HFFc6 (cell line): ENCODE results near the gene C1orf216. TPM values are rescaled to one million over a fixed set of nuclear protein-coding genes. Genes with fewer than 3 reads are reported as not detected.

Source experiments
- DNase-seq: peaks from one replicate; pipeline ENCODE4 v3.0.0-alpha.2; 2018
- H3K27ac Mint-ChIP-seq: 2 replicates; pipeline ENCODE4 v1.8.0; 2020; ENCODE audit warnings: mild to moderate bottlenecking, mixed read lengths
- H3K27me3 Mint-ChIP-seq: 2 replicates; pipeline ENCODE4 v1.8.0; 2021; ENCODE audit warnings: mild to moderate bottlenecking, moderate library complexity, mixed read lengths; ENCODE audit not compliant: insufficient read depth
- H3K36me3 Mint-ChIP-seq: 2 replicates; pipeline ENCODE4 v1.8.0; 2021; ENCODE audit warnings: low read depth, mixed read lengths
- H3K4me1 Mint-ChIP-seq: 2 replicates; pipeline ENCODE4 v1.8.0; 2020; ENCODE audit warnings: low read depth, mixed read lengths
- H3K4me3 Mint-ChIP-seq: 2 replicates; pipeline ENCODE4 v1.8.0; 2020; ENCODE audit warnings: mild to moderate bottlenecking, moderate library complexity, mixed read lengths
- H3K9me3 Mint-ChIP-seq: 2 replicates; pipeline ENCODE4 v1.8.0; 2020; ENCODE audit warnings: mild to moderate bottlenecking, mixed read lengths
- total RNA-seq, 6 experiments: library from RNA; stranded (reverse); fragmentation: NEBNext Ultra II Directional; extraction: Animal tissue kit (Norgen Biotek cat#: 25700); gene quantifications; 2 replicates in 1 of 6; 3 replicates in 5 of 6; pipeline ENCODE4 v1.2.3, GENCODE V29; 2021
- TF ChIP-seq, protein P1 (sequence below): fragments of 200-600 bp; sonication (generic); IDR thresholded peaks from 2 replicates; pipeline ENCODE4 v1.5.0; 2021; ENCODE audit warnings: antibody characterized with exemption, mild to moderate bottlenecking

The C1orf216 gene
- total RNA-seq, 6 experiments from 2014 or later: 21.0 to 22.4 (median 21.8) TPM

DNA sequence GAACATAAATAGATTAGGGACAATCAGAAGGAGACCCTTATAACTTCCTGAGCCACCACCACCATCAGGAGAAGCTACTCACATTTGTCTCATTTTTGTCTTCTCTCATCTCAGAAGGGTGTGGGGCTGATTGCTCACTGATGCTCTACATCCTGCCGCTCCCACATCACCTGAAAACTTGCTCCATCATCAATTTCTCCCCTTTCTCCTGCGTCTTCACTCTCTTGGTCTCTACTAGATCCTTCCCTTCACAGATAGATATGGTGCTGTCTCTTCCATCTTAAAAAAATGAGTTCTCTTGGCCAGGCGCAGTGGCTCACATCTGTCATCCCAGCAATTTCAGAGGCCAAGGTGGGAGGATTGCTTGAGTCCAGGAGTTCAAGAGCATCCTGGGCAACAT is 38.4 kb downstream of the C1orf216 start:
- TF ChIP-seq, protein P1, sequence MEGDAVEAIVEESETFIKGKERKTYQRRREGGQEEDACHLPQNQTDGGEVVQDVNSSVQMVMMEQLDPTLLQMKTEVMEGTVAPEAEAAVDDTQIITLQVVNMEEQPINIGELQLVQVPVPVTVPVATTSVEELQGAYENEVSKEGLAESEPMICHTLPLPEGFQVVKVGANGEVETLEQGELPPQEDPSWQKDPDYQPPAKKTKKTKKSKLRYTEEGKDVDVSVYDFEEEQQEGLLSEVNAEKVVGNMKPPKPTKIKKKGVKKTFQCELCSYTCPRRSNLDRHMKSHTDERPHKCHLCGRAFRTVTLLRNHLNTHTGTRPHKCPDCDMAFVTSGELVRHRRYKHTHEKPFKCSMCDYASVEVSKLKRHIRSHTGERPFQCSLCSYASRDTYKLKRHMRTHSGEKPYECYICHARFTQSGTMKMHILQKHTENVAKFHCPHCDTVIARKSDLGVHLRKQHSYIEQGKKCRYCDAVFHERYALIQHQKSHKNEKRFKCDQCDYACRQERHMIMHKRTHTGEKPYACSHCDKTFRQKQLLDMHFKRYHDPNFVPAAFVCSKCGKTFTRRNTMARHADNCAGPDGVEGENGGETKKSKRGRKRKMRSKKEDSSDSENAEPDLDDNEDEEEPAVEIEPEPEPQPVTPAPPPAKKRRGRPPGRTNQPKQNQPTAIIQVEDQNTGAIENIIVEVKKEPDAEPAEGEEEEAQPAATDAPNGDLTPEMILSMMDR: no peak
- DNase-seq: no peak
- H3K4me1 Mint-ChIP-seq: no peaks in the 10 kb centered on the region
- peaks cover 24% of the 10 kb centered on the region for H3K27me3 Mint-ChIP-seq
- no peak overlapping the region for H3K27ac Mint-ChIP-seq
- no peaks in the 10 kb centered on the region for H3K9me3 Mint-ChIP-seq
- no peaks in the 10 kb centered on the region for H3K36me3 Mint-ChIP-seq
- H3K4me3 Mint-ChIP-seq: no peak overlapping the region

DNA sequence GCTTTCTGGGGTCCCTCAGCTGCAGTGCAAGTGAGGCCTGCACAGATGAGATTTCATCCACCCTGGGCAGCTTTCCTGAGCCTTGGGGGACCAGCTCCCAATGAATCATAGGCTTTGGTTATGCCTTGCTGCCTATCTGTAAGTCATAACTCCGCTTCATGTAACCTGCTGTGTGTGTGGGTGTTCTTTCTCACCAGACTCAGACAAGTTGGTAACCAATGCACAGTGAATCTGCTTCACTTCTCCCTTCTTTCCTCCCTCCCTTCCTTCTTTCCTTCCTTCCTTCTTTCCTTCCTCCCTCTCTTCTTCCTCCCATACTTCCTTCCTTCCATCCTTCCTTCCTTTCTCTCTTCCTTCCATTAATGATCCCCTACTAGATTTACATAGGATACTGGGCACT is 42.9 kb downstream of the C1orf216 start:
- no peaks in the 10 kb centered on the region for H3K36me3 Mint-ChIP-seq
- DNase-seq: no peak
- TF ChIP-seq, protein P1: no peak

DNA sequence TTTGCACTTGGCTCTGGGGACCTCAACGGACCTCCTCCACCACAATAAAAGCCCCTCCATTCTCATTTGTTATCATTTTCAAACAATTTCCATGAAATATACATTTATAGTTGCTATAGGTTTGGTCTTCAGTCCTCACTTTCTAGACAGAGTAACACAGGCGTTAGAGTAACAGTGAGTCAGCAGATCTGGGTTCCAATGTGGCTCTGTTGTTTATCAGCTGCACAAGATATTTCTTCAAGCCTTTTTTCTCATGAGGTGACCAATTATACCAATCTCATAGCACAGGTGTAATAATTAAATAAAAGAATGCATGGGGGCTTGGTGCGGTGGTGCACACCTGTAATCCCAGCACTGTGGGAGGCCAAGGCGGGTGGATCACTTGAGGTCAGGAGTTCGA is 44.6 kb downstream of the C1orf216 start:
- Mint-ChIP-seq H3K27ac (no peak overlapping the region), H3K4me1 (no peaks in the 10 kb centered on the region), H3K36me3 (no peaks in the 10 kb centered on the region), H3K4me3 (no peak overlapping the region), H3K27me3 (peaks cover 24% of the 10 kb centered on the region), H3K9me3 (no peaks in the 10 kb centered on the region)
- TF ChIP-seq, protein P1: no peak
- DNase-seq: no peak

More for the DNA sequence above, 42.9 kb downstream of the C1orf216 start:
- Mint-ChIP-seq H3K9me3 (no peaks in the 10 kb centered on the region), H3K27ac (no peak overlapping the region), H3K27me3 (peaks cover 26% of the 10 kb centered on the region), H3K4me3 (no peak overlapping the region), H3K4me1 (no peaks in the 10 kb centered on the region)

DNA sequence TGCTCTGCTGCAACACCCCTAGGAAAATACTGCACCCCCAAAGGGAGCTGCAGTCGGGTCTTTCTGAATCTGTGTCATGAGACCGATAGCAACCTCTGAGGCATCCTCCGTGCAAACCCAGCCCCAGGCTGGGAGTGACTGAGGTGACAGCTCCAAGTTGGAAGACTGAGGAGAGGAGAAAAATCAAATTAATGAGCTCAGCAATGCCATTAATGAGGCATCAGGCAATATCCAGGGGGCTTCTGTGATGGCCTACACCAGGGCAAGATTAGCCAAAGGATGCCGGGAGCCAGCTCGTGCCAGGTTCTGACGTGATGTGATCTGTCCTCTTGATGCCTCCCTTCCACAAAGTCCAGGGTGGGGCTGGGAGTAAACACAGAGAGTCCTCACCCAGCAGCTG is 46.6 kb downstream of the C1orf216 start:
- Mint-ChIP-seq H3K9me3 (no peaks in the 10 kb centered on the region), H3K4me1 (no peaks in the 10 kb centered on the region), H3K4me3 (no peak overlapping the region), H3K27ac (no peak overlapping the region; the same call in 1 of the 2 replicates), H3K27me3 (peaks cover 33% of the 10 kb centered on the region), H3K36me3 (no peaks in the 10 kb centered on the region)
- TF ChIP-seq, protein P1: no peak
- DNase-seq: no peak

DNA sequence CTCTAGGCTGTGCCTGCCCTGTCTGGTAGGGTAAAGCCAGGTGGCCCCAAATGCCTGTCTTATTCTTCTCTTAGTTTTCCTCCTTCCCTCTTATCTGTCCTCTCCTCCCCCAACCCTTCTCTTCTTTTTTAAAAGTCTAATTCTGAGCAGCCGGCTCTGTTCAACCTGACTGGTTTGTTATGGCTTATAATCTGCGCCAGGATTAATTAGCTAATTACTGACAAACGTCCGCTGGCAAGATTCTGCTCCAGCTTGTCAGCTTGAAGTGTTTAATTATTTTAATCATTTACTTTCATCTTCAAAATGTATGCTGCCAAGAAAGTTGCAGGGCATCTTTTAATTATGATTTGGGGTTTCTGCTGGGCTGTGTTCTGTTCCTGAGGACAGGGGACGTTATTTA is 50.2 kb downstream of the C1orf216 start:
- no peak for DNase-seq
- Mint-ChIP-seq H3K4me1 (no peaks in the 10 kb centered on the region), H3K4me3 (no peak overlapping the region), H3K9me3 (no peaks in the 10 kb centered on the region), H3K36me3 (no peaks in the 10 kb centered on the region), H3K27me3 (peaks cover 38% of the 10 kb centered on the region), H3K27ac (no peak overlapping the region)
- TF ChIP-seq, protein P1: no peak

DNA sequence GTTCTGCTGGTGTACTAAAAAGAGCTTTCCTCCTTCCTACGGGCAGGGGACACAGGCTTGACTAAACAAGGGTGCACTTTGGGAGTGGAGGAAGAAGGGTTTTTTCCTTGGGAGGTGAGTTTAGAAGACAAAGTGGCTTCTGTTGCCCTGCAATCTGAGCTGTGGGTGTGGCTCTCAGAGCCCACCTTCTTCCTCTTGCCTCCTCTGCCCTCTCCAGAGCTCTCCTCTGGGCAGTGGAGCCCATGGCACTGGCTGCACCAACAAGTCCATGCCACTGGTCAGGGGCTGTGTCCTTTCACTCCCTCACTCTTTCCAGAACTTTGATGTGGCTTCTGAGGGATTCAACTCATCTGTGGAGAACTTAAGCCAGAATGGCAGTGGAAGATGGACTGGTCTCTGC is 51.8 kb downstream of the C1orf216 start:
- no peak overlapping the region for H3K4me3 Mint-ChIP-seq
- no peak for DNase-seq
- no peaks in the 10 kb centered on the region for H3K4me1 Mint-ChIP-seq
- no peaks in the 10 kb centered on the region for H3K9me3 Mint-ChIP-seq
- peaks cover 35% of the 10 kb centered on the region for H3K27me3 Mint-ChIP-seq
- TF ChIP-seq, protein P1: no peak
- H3K27ac Mint-ChIP-seq: no peak overlapping the region
- H3K36me3 Mint-ChIP-seq: no peaks in the 10 kb centered on the region
